GM21786 (cell line): ENCODE measurements around the gene ENO3.

ENCODE experiments used
- ATAC-seq: cut with Tn5 transposase; IDR thresholded peaks from one replicate; pipeline ENCODE4 v1.9.1; 2021; ENCODE audit not compliant: unreplicated experiment

ENO3 gene

DNA sequence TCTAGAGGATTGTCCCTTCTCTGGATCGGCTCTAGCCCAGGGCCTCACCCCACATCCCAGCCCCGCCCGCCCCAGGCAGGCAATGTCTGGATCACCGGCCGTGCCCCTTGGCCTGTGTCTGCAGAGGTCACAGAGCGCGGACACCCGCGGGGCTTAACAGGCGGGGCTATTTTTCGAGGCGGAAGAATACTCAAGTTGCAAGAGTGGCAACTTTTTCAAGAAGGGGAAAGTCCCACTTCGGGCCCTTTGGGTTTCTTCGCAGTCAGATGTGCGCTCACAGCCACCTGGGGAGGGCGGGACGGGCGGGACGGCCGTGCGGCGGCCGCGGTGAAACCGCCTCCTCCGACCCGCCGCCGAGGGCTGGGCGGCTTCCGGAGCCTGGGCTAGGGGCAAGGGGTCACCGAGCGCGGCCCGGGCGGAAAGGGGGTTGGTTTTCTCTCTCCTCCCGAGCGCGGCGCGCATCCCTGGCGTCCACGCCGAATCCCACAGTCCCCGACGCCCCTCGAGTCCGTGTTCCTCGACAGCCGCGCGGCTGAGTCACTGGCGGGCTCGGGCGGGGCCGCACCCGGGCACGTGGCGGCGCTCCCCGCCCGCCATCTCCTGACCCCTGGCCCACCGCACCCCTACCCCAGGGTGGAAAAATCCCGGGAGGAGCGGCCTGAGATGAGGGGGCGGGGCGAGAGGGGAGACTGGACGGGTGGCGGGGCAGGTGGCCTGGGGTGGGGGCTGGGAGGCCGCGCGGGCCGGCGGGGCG, 1.4 kb upstream of the ENO3 start:
- no peak for ATAC-seq

DNA sequence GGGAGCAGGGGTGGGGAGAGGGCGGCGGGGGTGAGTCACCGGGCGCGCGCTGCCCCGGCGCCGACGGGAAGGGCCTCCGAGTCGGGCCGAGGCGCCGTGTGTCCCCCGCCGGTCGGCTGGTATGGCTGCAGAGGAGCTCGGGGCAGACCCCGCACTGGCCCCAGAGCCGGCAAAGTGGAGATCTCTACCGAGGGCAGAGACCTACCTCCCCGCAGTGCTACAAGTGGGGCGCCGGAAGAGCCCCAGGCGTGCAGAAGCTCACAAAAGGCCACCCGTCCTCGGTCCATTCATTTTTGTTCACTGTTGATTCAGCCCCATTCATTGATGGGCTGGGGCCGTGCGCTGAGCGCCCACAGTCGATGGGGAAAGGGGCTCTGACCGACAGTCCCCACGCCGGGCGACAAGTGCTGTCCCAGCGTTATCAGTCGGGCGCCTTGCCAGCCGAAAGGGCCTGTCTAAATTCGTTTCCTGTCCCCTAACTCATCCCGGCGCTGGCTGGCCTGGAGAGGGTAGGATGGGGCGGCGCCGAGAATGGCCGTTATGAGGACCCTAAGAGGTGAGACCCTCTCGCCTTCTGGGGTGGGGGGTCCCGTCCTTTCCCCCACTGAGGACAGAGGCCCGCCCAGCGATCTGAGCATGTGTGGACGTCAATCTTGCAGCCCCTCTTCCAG, 709 bp upstream of the ENO3 start:
- no peak for ATAC-seq

DNA sequence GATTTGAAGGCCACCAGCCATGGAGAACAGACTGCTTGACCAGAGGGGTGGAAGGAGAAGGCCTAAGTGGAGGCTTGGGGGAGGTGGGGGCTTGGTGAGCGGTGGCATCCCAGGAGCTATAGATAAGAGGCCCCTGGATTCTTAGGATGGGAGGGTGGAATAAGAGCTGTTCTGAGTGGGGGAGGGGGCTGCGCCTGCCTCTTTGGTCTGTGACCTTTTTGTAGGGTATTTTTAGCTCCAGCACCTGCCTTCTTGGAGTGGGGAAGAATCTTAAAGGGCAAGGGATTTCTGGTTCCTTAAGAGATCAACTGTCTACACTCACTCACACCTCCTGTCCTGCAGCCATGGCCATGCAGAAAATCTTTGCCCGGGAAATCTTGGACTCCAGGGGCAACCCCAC, 567 bp downstream of the ENO3 start:
- no peak for ATAC-seq

DNA sequence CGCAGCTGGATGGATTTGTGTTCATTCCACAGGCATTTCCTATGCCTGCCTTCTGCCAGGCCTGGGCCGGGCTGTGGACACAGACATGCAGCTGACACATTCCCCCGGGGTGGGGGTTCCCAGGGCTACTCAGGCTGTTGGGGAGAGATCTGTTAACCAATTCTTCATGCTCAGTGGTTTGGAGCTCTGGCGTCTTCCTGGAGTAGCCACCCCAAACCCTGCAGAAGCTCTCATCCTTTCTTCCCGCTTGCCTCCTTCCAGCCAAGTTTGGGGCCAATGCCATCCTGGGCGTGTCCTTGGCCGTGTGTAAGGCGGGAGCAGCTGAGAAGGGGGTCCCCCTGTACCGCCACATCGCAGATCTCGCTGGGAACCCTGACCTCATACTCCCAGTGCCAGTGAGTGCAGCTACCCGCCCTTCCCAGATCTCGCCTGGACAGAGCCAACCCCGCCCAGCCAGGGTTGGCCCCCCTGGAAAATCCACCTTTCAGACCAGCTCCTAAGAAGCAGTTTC, 2.6 kb downstream of the ENO3 start:
- ATAC-seq: no peak

DNA sequence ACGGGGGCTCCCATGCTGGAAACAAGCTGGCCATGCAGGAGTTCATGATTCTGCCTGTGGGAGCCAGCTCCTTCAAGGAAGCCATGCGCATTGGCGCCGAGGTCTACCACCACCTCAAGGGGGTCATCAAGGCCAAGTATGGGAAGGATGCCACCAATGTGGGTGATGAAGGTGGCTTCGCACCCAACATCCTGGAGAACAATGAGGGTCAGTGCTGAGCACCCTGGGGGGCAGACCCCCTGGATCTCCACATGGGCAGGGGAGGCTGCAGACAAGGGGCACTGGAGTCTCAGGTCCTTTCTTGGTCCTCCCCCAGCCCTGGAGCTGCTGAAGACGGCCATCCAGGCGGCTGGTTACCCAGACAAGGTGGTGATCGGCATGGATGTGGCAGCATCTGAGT, 4.2 kb downstream of the ENO3 start:
- ATAC-seq: no peak

DNA sequence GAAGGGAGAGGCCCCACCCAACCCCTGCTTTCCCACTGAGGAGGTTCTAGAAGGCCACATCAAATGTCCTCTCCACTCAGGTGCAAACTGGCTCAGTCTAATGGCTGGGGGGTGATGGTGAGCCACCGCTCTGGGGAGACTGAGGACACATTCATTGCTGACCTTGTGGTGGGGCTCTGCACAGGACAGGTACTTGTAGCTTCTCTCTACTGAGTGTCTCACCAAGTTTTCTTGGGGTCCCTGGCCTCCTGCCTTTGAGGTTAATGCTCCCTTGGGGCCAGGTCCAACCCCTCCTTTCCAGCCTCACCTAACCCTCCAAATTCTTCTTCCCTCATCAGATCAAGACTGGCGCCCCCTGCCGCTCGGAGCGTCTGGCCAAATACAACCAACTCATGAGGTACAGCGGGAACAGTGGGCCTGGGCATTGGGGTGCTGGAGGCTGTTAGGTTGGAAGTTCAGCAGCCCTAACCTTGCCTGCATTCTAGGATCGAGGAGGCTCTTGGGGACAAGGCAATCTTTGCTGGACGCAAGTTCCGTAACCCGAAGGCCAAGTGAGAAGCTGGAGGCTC, 5.7 kb downstream of the ENO3 start:
- no peak for ATAC-seq

DNA sequence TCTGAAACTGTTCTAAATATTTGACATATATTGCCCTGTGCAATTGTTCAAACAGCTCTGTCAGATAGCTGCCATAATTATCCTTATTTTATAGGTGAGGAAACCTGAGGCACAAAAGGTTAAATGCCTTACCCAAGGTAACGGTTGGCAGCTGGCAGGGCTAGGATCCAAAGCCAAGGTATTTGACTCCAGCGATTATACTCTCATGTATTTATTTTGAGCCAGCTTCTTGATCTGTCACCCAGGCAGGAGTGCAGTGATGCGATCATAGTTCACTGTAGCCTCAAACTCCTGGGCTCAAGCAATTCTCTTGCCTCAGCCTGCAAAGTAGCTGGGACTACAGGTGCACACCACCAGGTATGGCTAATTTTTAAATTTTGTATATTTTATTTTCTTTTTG, 7.2 kb downstream of the ENO3 start:
- no peak for ATAC-seq

DNA sequence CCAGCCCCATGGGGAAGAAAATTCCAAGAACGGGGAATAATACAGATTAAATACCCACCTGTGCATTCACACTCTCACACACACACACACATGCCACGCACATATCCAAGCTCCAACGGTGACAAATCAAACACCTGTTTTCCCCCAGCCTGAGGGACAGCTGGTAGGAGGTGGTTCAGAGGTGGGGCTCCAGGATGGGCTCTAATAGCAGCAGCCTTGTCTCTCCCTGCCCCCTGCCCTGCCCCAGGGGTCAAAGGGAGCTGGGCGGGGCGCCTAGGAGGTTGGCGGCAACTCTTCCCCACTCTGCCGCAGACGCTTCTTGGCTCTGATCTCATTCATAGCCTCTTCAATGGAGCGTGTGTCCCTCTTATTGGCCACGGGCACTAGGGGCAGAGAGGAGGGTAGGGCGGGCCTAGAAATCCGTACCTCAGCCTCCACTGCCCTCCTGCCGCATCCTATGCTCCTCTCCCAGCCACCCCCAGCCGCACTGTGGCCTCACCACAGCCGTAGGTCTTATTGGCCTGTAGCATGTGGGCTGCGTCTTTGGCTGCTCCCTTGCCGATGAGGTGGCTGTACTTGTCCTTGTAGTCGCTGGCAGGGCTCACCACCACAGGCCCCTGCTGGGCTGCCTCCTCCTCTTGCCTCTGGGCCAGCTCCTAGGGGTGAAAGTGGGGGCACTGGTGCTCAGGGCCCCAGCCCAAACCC, 8.5 kb downstream of the ENO3 start:
- ATAC-seq: no peak

DNA sequence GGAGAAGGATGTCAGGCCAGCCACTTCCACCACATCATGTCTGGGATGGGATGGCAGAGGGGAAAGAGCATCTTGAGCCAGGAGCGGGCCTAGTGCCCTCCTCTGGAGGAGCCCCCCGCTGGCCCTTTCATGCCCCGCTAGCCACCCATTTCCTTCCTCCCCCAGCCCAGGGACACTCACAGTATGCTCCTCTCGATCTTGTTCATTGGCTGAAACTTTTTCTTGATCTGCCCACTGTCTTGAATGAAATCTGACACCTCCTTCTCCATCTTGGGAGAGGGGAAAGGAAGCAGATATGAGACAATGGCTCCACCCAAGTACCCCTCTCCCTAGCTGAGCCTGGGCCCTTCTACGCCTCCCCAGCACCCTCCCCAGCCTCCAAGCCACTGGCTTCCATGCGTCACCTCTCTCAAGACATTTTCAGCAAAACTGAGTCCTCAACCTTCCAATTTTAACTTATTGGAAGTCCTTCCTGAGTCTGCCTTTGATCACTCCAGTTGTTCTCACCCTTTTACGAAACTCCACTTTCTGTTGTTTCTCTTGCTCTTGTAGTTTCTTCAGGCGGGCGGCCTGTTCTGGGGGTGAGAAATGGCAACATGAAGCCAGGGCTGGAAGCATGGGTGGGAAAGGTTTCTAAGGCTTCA, 9.5 kb downstream of the ENO3 start:
- ATAC-seq: no peak

DNA sequence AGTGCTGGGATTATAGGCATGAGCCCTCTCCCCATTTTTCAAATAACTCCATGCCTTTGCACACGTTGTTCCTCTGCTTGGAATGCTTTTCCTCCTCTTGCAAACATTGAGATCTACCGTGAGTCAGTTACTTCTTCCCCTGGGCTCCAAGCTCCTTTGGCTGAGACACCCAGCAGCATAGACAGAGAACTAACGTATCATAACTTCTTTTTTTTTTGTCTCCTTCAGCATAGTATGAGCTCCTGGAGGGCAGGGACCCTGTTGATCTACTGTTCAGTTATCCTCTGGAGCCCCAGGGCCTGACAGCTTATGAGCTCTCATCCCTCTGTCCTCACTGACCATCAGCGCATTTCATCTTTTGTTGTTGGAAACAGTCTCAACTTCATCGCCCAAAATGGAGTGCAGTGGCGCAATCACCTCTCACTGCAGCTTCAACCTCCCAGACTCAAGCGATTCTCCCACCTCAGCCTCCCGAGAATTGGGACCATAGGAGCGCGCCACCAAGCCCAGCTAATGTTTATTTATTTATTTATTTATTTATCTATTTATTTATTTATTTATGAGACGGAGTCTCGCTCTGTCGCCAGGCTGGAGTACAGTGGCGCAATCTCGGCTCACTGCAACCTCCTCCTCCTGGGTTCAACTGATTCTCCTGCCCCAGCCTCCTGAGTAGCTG, 14.5 kb downstream of the ENO3 start:
- ATAC-seq: no peak

DNA sequence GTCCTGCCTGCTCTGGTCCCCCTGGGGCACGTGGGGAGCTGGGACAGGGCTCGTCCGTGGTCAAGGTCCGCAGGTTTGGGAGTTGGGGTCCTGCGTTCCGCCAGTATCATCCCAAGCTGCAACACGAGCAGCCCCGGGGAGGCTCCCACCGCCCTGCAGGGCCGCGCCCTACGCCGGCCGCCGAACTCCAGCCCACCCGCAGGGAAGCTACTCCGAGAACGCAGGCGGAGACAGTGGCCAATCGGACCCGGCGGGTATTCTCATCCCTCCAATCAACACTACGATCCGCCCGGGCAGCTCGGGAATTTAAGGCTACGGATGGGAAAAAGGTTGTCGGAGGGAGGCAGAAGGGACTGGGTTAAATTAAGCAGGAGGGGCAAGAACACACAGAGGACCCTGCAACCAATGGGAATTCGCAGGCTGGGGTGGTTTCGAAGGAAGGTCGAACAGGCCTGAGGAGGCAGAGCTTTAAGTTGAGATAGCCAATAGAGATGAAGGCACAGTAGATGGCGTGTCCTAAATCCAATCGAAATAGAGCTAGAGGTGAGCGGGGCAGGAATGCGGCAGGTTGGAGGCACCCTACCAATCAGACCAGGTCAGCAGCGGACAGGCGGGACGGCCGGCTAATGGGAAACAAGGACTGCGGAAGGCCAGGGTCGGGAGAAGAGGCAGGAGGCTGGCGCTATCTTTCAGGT, 16.1 kb downstream of the ENO3 start:
- ATAC-seq: peak; percentile 85

DNA sequence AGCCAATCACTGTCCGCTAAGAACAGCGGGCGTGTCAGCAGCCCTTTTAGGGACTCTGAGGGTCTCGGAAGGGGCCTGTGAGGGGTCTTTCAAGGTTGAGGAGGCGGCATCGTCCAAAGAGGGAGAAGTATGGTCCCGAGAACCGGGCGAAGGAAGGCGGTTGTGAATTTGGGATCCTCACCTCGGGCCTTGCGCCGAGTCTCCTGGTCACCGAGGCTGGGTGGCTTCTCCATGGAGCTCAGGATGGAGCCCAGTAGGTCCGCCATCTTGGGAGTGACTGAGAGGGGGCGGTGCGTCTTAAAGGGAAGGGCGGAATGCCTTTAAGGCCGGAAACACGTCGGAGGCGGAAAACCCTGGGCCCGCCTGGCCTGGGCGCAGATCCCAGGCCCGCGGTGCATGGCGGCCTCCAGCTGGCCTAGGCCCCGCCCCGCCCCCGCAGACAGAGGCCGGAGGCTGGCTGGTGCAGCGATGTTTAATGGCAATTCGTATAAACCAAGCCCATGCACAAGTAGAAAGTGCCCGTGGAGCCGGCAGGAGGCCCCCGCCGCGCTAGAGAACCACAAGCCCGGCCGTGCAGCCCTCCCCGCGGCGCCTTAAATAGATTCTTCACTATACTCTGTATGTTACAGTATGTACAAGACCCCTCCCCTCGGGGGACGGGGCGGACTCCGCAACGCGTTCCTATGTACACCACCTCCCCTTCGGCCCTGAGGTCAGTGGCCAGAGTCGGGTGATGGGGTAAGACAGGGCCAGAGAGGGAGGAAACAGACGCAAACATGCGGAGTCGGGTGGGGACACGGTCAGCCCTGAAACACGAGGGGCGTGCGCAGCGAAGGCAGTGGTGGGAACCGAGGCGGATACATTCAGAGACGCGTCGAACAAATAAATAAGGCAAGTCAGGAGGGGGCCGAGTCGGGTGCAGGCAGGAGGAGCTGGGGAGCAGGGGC, 16.9 kb downstream of the ENO3 start, which contains the start of gene SPAG7:
SPAG7 (minus strand) TSS at position 279 of the 947 bp plus-strand sequence; CDS start at position 266, 13 bp downstream.
- peak; percentile 56 for ATAC-seq

DNA sequence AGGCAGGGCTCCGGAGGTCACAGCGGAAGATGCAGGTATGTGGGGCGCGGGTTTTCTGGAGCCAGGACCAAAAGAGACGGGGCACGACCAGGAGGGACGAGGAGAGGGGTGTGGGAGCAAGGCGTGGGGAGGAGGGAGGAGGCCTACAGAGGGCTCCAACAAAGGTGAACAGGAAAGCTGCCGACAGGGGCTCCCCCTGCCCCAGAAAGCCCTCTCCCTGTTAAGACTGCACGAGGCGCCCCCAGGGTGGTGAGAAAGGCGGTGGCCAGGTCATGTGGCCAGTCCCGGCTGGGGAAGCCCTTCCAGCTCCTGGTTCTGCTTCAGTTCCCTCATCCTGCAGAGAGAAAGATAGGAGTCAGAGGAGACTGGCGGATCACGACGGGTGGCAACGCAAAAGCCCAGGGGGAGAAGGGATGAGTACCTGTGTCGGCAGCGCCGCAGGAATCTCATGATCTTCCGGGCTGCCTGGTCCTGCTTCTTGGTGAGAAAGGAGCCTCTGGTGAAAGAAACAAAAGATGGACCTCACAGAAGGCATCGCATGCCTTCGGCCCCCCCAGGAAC, 17.6 kb downstream of the ENO3 start:
- ATAC-seq: no peak

DNA sequence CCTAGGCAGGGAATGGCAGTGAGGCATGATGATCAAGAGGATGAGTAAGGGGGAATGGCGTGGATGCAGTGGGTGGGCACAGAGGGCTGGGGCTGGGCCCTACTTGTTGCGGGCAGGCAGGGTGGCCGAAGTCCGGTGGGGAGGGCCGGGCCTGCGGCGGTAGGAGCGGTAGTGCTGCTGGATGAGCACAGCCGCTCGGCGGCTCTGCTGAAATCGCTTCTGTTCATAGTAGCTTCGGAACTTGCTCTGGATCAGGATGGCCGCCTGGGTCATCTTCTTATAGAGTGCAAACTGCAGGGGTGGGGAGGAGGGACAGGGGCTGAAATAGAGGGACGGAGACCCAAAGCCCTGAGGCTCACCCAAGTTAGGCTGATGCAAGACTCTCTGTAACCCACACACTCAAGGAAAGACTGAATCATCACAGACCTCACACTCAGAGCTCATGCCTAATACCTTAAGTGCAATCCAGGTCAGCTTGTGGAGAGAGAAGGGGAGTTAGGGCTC, 18.2 kb downstream of the ENO3 start:
- no peak for ATAC-seq

DNA sequence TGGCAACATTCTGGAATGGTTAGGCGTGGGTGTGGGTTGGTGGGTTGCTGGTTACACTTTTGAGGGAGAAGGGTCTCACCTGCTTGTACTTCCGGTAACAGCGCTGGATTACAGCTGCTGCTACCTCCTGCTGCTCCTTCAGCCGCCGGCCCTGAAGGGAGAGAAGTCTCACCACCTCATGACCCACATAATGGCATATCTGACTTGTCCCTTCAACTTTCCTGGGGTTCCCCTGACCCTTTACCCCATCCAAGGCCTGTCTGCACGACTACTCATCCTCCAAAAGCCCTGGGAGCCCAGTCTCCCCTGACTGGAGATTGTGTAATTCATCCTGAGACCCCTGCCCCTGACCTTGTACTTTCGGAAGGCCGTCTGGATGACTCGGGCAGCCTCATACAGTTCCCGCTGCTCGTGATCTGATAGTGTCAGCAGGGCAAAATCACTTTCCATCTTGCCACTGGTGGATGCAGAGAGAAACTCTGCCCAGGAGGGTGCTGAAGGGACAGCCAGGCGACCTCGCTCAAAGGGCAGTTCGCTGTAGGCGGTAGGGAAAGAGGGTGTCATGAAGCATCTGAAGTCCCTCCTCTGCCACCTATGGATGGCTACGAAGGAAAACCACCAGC, 18.7 kb downstream of the ENO3 start:
- ATAC-seq: no peak

DNA sequence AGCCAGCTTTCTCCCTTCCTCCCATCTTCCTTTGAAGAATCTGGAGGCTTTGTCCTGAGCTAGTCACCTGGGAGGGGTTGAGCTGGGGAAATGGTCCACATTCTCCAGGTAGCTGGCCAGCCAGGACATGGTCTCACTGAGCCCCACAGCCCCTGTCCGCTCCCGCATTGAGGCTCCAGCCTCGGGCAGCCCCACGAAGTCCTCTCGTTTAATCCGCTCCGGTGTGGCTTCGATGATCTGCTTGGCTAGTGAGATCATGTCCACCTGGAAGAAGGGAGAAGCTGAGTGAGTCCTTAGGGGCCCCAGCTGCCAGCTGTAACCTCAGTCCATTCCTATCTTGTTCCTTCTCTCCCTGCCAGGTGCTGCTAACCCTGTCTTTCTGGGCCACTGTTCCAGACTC, 19.4 kb downstream of the ENO3 start:
- ATAC-seq: no peak

DNA sequence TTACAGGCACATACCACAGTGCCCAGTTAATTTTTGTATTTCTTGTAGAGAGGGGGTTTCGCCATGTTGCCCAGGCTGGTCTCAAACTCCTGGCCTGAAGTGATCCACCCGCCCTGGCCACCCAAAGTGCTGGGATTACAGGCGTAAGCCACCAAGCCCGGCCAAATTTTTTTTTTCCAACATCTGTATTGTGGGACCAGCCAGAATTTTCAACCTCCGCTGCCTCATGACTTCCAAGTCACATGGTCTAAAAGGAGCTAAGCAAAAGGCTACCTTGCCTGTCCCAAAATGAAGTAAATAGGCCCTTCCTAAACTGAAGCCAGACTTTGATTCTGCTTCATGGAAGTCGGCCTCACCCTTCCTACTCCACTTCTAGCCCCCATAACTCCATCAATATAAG, 20.9 kb downstream of the ENO3 start:
- ATAC-seq: no peak

DNA sequence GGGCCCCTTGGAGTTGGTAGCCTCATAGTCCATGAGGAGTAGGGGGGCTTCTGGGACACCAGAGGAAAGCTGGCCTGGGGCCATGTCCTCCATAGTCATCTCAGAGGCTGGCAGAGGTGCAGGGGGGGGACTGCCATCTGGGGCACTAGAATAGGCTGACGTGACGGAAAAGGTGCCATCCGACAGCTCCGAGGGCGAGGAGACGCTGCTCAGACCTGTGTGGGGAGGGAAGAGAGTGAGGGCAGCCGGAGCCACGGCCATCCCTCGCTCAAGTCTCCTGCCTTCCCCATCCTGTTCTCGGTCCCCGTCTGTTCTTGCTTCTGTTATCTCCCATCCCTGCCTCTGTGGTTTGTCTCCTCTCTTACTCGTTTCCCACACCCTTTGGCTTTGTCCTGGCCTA, 21.4 kb downstream of the ENO3 start:
- ATAC-seq: no peak
